ENCODE measurements around the gene OR1I1. TPM values are rescaled to one million over a fixed set of nuclear protein-coding genes. Genes with fewer than 3 reads are reported as not detected.

The OR1I1 gene
- total RNA-seq, 4 donors from 2014 or later = not detected

DNA sequence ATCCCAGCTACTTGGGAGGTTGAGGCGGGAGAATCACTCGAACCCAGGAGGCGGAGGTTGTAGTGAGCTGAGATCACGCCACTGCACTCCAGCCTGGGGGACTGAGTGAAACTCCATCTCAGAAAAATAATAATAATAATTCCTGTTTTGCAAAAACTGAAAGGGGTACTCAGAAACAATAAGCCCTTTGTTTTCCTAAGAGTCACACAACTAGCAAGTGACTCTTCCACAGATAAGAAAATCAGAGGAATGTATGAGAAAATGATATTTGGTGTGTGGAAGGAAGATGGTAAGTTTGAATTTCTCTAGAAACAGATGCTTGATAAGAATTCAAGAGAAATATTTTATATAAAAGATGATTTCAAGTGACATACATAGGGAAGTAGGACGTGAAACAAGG lies 60.3 kb downstream of the OR1I1 start:
- Histone ChIP-seq H3K4me3 (no peak overlapping the region), H3K4me1 (no peaks in the 10 kb centered on the region), H3K27me3 (no peaks in the 10 kb centered on the region), H3K36me3 (no peaks in the 10 kb centered on the region), H3K27ac (no peak overlapping the region), H3K9me3 (peaks cover 0 to 9% (median 0%) of the 10 kb centered on the region in 4 donors)
- no peak for DNase-seq (ENCODE audit: low spot score in 2 of 2)
- TF ChIP-seq POLR2A (IDR thresholded peaks at IDR 0.05) (no peak), EP300 (IDR thresholded peaks at IDR 0.05) (no peak)
- TF ChIP-seq, protein P1, sequence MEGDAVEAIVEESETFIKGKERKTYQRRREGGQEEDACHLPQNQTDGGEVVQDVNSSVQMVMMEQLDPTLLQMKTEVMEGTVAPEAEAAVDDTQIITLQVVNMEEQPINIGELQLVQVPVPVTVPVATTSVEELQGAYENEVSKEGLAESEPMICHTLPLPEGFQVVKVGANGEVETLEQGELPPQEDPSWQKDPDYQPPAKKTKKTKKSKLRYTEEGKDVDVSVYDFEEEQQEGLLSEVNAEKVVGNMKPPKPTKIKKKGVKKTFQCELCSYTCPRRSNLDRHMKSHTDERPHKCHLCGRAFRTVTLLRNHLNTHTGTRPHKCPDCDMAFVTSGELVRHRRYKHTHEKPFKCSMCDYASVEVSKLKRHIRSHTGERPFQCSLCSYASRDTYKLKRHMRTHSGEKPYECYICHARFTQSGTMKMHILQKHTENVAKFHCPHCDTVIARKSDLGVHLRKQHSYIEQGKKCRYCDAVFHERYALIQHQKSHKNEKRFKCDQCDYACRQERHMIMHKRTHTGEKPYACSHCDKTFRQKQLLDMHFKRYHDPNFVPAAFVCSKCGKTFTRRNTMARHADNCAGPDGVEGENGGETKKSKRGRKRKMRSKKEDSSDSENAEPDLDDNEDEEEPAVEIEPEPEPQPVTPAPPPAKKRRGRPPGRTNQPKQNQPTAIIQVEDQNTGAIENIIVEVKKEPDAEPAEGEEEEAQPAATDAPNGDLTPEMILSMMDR (IDR thresholded peaks at IDR 0.05) = no peak
- WGBS, 2 donors = 42% methylated on average over 5 of the region's 5 CpGs

Other genes with a start within 250 kb of the OR1I1 start
- gene OR7A5, start 247.0 kb upstream of the OR1I1 start, total RNA-seq = 1 to 10 TPM in 2 of 4 donors, under 1 TPM in 2; 0.22 to 1.8 (median 0.80) TPM
- 1 to 10 TPM in 1 of 4 donors, under 1 TPM in 2, not detected in 1; 0.21 to 2.4 (median 0.30) TPM for gene OR7C1, start 247.0 kb upstream of the OR1I1 start, total RNA-seq
- not detected for gene OR7A10, start 233.3 kb upstream of the OR1I1 start, total RNA-seq
- gene OR7A17, start 196.1 kb upstream of the OR1I1 start, total RNA-seq = not detected
- not detected for gene OR7C2, start 140.7 kb upstream of the OR1I1 start, total RNA-seq
- gene SLC1A6, start 102.3 kb upstream of the OR1I1 start, total RNA-seq = not detected
- gene CASP14, start 32.7 kb upstream of the OR1I1 start, total RNA-seq = not detected
- 10 to 100 TPM; 31.9 to 58.6 (median 49.4) TPM for gene SYDE1, start 25.2 kb downstream of the OR1I1 start, total RNA-seq
- gene NOTCH3, start 118.8 kb downstream of the OR1I1 start, total RNA-seq = 10 to 100 TPM; 34.3 to 86.1 (median 53.2) TPM
- gene EPHX3, start 150.2 kb downstream of the OR1I1 start, total RNA-seq = under 1 TPM in 1 of 4 donors, not detected in 3; 0.20 TPM